GM18861 (cell line): ENCODE results near the gene SLC10A1.

ENCODE experiments used
- ATAC-seq: cut with Tn5 transposase; IDR thresholded peaks from one replicate; pipeline ENCODE4 v1.9.1; 2021; ENCODE audit not compliant: unreplicated experiment

Gene SLC10A1

DNA sequence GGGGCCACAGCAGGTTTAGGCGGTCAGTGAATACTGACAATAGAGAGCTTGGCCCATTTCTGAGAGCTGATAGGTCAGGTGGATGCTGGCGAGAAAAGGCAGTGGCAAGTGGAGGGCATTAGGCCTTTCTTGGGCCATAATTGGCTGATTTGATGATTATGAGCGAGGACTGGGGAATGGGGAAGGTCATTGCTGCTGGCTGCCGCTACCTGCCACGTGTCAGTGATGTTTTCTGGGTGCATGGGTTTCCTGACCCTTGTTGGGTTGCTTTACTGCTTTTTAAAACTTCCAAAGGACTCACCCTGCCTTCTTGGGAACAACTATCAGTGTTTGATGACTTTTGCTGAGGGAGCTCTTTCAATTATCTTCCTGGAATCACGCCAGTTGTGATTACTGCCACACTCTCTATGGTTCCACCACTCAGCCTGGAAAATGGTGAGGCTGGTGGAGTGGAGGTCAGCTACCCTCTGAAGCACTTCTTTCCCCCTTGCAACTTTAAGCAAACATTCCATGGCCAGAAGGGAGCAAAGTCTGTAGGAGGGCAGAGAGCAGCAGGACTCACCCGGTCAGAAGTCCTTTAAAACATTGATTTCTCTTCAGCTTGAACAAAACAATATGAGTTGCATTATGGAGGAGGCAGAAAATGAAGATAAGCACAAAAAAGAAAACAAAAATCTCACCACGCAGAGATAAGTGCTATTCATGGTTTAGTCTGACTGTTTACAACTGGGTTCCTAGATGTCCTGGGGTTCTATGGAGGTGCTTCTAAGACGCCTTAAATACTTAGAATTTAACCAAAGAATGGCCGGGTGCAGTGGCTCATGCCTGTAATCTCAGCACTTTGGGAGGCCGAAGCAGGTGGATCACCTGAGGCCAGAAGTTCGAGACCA is 12.1 kb upstream of the SLC10A1 start:
- ATAC-seq = no peak

DNA sequence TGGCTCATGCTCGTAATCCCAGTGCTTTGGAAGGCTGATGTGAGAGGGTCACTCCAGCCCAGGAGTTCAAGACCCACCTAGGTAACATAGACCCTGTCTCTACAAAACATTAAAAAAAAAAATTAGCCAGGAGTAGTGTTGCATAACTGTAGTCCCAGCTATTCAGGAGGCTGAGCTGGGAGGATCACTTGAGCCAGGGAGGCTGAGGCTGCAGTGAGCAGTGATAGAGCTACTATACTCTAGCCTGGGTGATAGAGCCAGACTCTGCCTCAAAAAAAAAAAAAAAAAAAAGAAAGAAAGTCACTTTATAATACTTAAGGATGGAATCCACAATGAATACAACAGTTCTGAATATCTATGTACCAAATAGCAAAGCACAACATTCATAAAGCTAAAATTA is 10.2 kb upstream of the SLC10A1 start:
- ATAC-seq = no peak

DNA sequence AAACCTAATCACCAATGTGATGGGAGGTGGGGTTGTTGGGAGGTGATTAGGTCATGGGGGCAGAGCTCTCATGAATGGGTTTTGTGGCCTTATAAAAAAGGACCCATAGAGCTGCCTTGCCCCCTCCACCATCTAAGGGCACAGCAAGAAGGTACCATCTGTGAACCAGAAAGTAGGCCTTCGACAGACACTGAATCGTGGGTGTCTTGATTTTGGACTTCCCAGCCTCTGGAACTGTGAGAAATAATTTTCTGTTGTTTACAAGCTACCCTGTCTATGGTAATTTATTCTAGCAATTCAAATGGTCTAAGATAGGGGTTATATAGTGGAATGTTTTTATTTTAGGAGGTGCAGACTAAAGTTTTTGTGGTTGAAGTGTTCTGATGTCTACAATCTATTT is 7.9 kb upstream of the SLC10A1 start:
- ATAC-seq = no peak

GRCh38 chr14:69803753-69804152 is 6.7 kb upstream of the SLC10A1 start:
- no peak for ATAC-seq

DNA sequence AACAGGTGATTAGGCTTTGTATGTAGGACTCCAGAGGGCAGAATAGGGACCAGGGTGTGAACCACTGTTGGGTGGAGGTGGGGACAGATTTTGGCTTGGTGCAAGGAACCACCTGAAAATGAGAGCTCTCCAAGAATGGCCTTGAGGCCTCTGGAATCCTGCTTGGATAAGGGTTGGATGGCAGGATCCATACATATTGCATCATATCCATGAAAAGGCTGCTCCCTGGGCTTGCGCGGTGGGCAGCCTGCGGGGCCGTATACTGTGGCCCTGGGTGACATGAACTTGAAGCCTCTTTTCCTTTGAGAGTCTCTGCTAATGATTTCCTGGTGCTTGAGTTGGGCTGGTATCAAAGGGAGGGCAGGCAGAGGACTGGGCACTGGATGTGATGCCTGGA is 1.3 kb upstream of the SLC10A1 start:
- ATAC-seq = no peak

GRCh38 chr14:69797573-69798338 is 715 bp upstream of the SLC10A1 start:
- no peak for ATAC-seq

- ATAC-seq = no peak
These were observed 1.4 kb downstream of the SLC10A1 start for GRCh38 chr14:69795691-69796090.

DNA sequence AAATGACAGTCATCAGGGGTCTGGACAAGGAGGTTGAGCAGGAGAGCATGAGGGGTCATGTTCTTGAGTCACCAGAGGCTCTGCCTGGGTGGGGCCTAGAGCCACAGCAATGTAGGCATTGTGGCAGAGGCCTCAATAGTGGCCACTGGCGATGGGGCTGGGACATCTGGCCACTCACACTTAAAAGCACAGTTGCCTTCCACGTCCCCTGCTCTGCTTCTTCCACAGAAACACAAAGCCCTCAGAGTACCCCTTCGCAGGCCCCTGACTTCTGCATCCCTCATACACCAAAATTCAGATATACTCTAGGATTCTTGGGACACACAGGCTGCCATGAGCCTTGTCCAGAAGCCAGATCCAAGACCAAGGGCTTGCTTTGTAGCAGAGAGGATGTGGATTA is 2.2 kb downstream of the SLC10A1 start:
- no peak for ATAC-seq

GRCh38 chr14:69792887-69793421 is 4.1 kb downstream of the SLC10A1 start:
- no peak for ATAC-seq

- ATAC-seq = no peak
These were observed 7.9 kb downstream of the SLC10A1 start for GRCh38 chr14:69789118-69789640.

- no peak for ATAC-seq
These were observed 10.4 kb downstream of the SLC10A1 start for GRCh38 chr14:69786603-69787002.

DNA sequence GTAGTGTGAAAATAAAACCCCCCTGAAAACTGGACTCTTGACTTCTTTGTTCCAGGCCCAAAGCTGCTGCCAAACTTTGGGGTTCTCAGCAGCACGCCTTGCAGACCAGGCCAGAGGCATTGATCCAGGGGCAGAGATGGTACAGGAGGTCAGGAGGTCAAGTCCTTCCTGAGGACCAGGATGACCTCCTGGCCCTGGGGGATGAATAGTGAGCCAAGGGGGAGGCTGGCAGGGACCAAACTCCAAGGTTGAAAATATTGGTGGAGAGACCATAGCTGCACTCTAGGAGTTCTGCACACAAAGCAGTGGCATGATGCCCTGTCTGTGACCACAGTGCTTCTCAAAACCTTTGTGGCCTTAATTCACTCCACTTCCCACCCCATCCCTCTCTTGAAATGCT is 12.1 kb downstream of the SLC10A1 start:
- no peak for ATAC-seq

GRCh38 chr14:69780952-69781351 is 16.1 kb downstream of the SLC10A1 start:
- ATAC-seq = no peak

GRCh38 chr14:69780092-69780491 is 16.9 kb downstream of the SLC10A1 start:
- ATAC-seq = no peak

DNA sequence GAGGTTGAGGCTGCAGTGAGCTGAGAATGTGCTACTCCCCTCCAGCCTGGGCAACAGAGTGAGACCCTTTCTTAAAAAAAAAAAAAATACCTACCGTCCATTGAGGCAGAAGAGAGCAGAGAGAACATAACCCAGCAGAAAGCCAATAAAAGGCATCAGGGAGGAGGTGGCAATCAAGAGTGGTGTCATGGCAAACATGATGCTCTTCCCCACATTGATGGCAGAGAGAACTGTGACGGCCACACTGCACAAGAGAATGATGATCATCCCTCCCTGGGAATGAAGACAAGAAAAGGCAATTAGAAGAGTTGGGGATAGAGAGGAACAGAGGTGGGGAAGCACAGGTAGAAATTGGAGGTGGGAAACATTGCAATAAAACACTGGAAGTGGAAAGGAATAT is 18.0 kb downstream of the SLC10A1 start:
- ATAC-seq = no peak

- no peak for ATAC-seq
These were observed 20.1 kb downstream of the SLC10A1 start for GRCh38 chr14:69776875-69777453.

GRCh38 chr14:69775012-69775411 is 22.0 kb downstream of the SLC10A1 start:
- ATAC-seq = no peak

DNA sequence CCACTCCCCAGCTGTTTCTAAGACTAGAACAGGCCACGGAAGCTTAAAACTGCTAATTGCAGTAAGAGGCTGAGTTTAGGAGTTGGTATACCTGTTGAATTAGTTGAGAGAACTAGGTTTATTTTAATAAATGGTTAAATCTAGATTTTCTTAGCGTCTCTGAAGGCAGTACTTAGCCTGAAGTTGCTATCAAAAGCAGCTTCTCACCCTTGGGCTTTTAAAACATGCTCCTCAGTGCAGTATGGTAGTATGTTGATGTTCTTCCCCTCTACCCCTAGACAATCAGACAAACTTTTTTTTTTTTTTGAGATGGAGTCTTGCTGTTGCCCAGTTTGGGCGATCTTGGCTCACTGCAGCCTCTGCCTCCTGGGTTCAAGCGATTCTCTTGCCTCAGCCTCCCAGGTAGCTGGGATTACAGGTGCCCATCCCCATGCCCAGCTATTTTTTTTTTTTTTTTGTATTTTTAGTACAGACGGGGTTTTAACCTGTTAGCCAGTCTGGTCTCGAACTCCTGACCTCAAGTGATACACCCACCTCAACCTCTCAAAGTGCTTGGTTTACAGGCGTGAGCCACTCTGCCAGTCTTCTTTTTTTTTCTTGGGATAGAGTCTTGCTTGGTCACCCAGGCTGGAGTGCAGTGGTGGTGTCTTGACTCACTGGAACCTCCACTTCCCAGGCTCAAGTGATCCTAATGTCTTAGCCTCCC is 23.3 kb downstream of the SLC10A1 start:
- no peak for ATAC-seq

GRCh38 chr14:69772082-69773017 is 24.7 kb downstream of the SLC10A1 start:
- no peak for ATAC-seq

DNA sequence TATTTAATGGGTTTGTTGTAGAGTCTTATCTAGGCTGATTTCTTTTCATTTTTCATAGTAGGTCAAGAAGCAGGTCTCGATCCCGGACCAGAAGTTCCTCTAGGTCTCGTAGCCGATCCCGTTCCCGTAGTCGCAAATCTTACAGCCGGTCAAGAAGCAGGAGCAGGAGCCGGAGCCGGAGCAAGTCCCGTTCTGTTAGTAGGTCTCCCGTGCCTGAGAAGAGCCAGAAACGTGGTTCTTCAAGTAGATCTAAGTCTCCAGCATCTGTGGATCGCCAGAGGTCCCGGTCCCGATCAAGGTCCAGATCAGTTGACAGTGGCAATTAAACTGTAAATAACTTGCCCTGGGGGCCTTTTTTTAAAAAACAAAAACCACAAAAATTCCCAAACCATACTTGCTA is 25.9 kb downstream of the SLC10A1 start:
- no peak for ATAC-seq
